Uterus (tissue), 4 donors: Measurements from ENCODE around the gene MINK1. TPM values are rescaled to one million over a fixed set of nuclear protein-coding genes. Genes with fewer than 3 reads are reported as not detected.
A peak's percentile ranks its signal among the peaks of the same experiment; 100 is the strongest.

Experiments used
- DNase-seq, 2 donors: peaks; one replicate each; pipeline ENCODE4 v3.0.0-alpha.2; 2019 to 2020
- H3K27ac ChIP-seq, 2 donors: fragments of 200-600 bp; sonication (generic); 1 replicate in 1 of 2; 2 replicates in 1 of 2; pipeline ENCODE4 v1.5.1; 2016 to 2018
- H3K27me3 ChIP-seq, 2 donors: fragments of 200-600 bp; sonication (generic); one replicate each; pipeline ENCODE4 v1.5.1; 2018 to 2019; ENCODE audit warnings: control low read depth in 1 of 2
- H3K36me3 ChIP-seq, 2 donors: fragments of 200-600 bp; sonication (generic); one replicate each; pipeline ENCODE4 v1.5.1; 2019; ENCODE audit warnings: control low read depth in 1 of 2
- H3K4me1 ChIP-seq, 2 donors: fragments of 200-600 bp; sonication (generic); one replicate each; pipeline ENCODE4 v1.5.1; 2018 to 2019; ENCODE audit warnings: control low read depth in 1 of 2
- H3K4me3 ChIP-seq, 2 donors: fragments of 200-600 bp; sonication (generic); 1 replicate in 1 of 2; 2 replicates in 1 of 2; pipeline ENCODE4 v1.5.1; 2018 to 2019; ENCODE audit warnings: mild to moderate bottlenecking in 1 of 2
- H3K9me3 ChIP-seq, 2 donors: fragments of 200-600 bp; sonication (generic); one replicate each; pipeline ENCODE4 v1.5.1; 2019; ENCODE audit warnings: control low read depth in 1 of 2
- CTCF ChIP-seq, 4 experiments: fragments of 200-600 bp in 2 of 4; fragments of 450-650 bp in 2 of 4; sonication (generic) in 2 of 4; IDR thresholded peaks; one replicate each; pipeline ENCODE4 v1.5.1; 2016 to 2019; ENCODE audit warnings: antibody characterized with exemption in 4 of 4, mild to moderate bottlenecking in 2 of 4, moderate library complexity in 1 of 4
- POLR2A ChIP-seq, 2 donors: fragments of 450-650 bp; IDR thresholded peaks; one replicate each; pipeline ENCODE4 v1.6.1; 2016; ENCODE audit warnings: antibody characterized with exemption in 2 of 2, mild to moderate bottlenecking in 1 of 2, moderate library complexity in 1 of 2
- intact Hi-C: fragments of 100-400 bp; cut with DNase I; formaldehyde crosslinking; loops from one replicate; pipeline ENCODE4 v1.15.1; 2023; ENCODE audit warnings: low total_unique reads
- total RNA-seq, 4 donors: library from RNA; depleted of rRNA in 3 of 4; stranded (reverse); fragments of >200 nt in 3 of 4; gene quantifications; one replicate each; pipeline versions ENCODE4 v1.1.0 to v1.2.4, GENCODE V29; 2014 to 2023
- donor health status: DM: yes; HTN: yes; CAD: no.

The MINK1 gene
- total RNA-seq, 4 donors from 2014 or later: 17.9 to 99.2 (median 27.9) TPM

DNA sequence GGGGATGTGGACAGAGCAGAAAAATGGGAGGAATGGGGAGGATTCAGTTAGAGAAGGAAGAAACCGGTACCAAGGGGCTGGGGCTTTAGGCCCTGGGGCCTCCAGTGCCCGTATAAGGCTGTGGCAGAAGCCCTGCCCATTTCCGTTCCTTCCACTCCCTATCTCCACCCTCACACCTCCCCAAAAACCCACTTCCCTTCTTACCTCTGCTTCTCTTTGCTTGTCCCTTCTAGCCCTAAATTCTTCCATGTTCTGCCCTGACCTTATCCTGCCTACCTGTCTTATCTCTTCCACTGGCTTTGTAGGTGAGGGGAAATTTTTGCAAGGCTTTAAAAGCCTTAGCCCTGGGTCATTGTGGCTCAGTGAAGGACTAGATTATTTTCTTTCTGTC lies 111.0 kb downstream of the MINK1 start:
- no peaks in the 10 kb centered on the region for H3K27me3 ChIP-seq
- DNase-seq: no peak
- H3K36me3 ChIP-seq: no peaks in the 10 kb centered on the region
- no peak overlapping the region for H3K4me3 ChIP-seq
- H3K9me3 ChIP-seq: no peaks in the 10 kb centered on the region
- peaks cover 14 to 22% of the 10 kb centered on the region in 2 donors for H3K4me1 ChIP-seq
- TF ChIP-seq CTCF (IDR thresholded peaks at IDR 0.05) (no peak), POLR2A (IDR thresholded peaks at IDR 0.05) (no peak)
- peak overlapping the region; percentile 93 to 98 for H3K27ac ChIP-seq
- intact Hi-C loops: no loop called here

DNA sequence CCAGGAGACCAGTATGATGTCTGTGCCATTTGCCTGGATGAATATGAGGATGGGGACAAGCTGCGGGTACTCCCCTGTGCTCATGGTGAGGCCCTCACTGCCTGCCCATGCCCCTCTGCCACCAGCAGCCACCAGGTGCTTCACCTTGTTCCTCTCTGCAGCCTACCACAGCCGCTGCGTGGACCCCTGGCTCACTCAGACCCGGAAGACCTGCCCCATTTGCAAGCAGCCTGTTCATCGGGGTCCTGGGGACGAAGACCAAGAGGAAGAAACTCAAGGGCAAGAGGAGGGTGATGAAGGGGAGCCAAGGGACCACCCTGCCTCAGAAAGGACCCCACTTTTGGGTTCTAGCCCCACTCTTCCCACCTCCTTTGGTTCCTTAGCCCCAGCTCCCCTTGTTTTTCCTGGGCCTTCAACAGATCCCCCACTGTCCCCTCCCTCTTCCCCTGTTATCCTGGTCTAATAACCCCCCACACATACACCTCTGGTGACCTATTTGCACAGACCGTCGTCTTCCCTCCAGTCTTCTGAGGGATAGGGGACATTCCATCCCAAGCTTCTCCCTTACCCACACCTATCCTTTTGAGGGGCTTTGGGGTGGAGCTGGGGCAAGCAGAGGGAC lies 111.5 kb downstream of the MINK1 start:
- Histone ChIP-seq H3K4me1 (peaks cover 12 to 21% of the 10 kb centered on the region in 2 donors), H3K27me3 (no peaks in the 10 kb centered on the region), H3K27ac (peak overlapping the region; percentile 93 to 98), H3K36me3 (no peaks in the 10 kb centered on the region), H3K9me3 (no peaks in the 10 kb centered on the region), H3K4me3 (no peak overlapping the region)
- no peak for TF ChIP-seq CTCF (IDR thresholded peaks at IDR 0.05)
- no peak for TF ChIP-seq POLR2A (IDR thresholded peaks at IDR 0.05)
- DNase-seq: no peak
- intact Hi-C loops: no loop called here

- no peaks in the 10 kb centered on the region for H3K9me3 ChIP-seq
- H3K4me1 ChIP-seq: peaks cover 12 to 21% of the 10 kb centered on the region in 2 donors
- peak; percentile 79 to 87 for DNase-seq
- intact Hi-C loops: no loop called here
- no peak for TF ChIP-seq POLR2A (IDR thresholded peaks at IDR 0.05)
- TF ChIP-seq CTCF (IDR thresholded peaks at IDR 0.05): no peak
- H3K27ac ChIP-seq: peak overlapping the region; percentile 93 to 98
- no peaks in the 10 kb centered on the region for H3K27me3 ChIP-seq
- peak overlapping the region in 1 of 2 donors; percentile 82 for H3K4me3 ChIP-seq
- no peaks in the 10 kb centered on the region for H3K36me3 ChIP-seq
These were observed 112.2 kb downstream of the MINK1 start for GRCh38 chr17:4945176-4945943.

DNA sequence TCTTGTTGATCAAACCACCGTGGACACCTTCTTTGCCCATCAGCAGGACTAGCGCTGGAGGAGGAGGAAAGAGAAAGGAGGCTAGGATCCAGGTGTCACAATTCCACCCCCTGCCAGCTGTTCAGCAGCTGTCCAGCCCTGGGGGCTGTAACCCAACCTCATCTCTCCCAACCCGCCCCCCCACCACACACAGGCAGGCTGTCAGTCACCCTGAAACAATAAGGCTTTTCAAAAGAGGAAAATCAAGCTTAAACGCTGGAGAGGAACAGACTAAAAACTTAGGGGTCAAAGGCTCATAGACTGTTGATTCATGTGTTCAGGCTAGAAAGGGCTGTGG lies 112.8 kb downstream of the MINK1 start:
- Histone ChIP-seq H3K9me3 (no peaks in the 10 kb centered on the region), H3K27me3 (no peaks in the 10 kb centered on the region), H3K36me3 (no peaks in the 10 kb centered on the region), H3K4me3 (peak overlapping the region in 1 of 2 donors; percentile 82), H3K4me1 (peaks cover 12 to 21% of the 10 kb centered on the region in 2 donors), H3K27ac (peak overlapping the region; percentile 93 to 98)
- DNase-seq: no peak
- TF ChIP-seq POLR2A (IDR thresholded peaks at IDR 0.05) (no peak), CTCF (IDR thresholded peaks at IDR 0.05) (no peak)
- intact Hi-C loops: no loop called here

DNA sequence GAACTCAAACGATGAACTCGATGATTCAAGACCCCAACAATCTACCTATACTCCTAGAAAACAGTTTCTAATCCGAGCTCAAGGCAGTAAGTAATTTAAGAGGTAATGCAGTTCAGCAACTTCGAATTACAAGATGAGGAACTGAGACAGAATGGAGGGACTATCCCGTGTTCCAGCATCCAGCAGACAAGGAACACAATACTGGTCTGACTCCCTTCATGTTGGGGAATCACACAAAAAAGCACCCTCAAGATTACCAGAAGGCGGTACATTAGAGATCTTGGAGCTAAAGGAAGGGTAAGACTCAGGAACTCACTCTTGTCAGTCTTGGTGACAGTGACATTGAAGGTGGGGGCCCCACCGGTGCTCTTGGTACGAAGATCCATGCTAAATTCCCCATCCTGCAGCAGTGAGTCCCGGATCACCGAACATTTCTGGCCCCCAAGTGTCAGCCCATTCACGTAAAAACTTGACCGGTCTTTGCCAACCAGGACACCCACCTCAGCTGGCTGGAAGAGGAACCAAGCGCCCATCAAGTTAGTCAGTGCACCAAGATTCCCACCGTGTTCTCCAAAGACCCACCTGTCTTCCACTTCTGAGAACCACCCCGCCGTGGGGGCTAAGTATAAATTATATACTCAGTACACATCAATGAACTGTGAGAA lies 113.3 kb downstream of the MINK1 start:
- no peak for TF ChIP-seq POLR2A (IDR thresholded peaks at IDR 0.05)
- TF ChIP-seq CTCF (IDR thresholded peaks at IDR 0.05): no peak
- no peaks in the 10 kb centered on the region for H3K27me3 ChIP-seq
- H3K36me3 ChIP-seq: no peaks in the 10 kb centered on the region
- H3K27ac ChIP-seq: peak overlapping the region; percentile 93 to 98
- H3K4me1 ChIP-seq: peaks cover 12 to 17% of the 10 kb centered on the region in 2 donors
- DNase-seq: peak in 1 of 2 donors; percentile 14
- H3K4me3 ChIP-seq: peak overlapping the region; percentile 82 to 97
- intact Hi-C loops: no loop called here
- no peaks in the 10 kb centered on the region for H3K9me3 ChIP-seq
